Measurements from ENCODE around the gene SPPL2B. TPM values are rescaled to one million over a fixed set of nuclear protein-coding genes. Genes with fewer than 3 reads are reported as not detected.
A peak's percentile ranks its signal among the peaks of the same experiment; 100 is the strongest.

Gene SPPL2B
- total RNA-seq, 4 donors from 2014 or later: 196 to 448 (median 270) TPM

GRCh38 chr19:2320939-2321338, 7.5 kb upstream of the SPPL2B start:
- Histone ChIP-seq H3K9me3 (no peaks in the 10 kb centered on the region), H3K4me3 (no peak overlapping the region), H3K27ac (no peak overlapping the region), H3K27me3 (no peaks in the 10 kb centered on the region), H3K36me3 (peaks cover 0 to 47% (median 0%) of the 10 kb centered on the region in 3 donors), H3K4me1 (peaks cover 0 to 23% (median 4%) of the 10 kb centered on the region in 4 donors)
- no peak for DNase-seq
- TF ChIP-seq POLR2A (IDR thresholded peaks at IDR 0.05) (no peak), CTCF (IDR thresholded peaks at IDR 0.05) (no peak)

- H3K4me3 ChIP-seq: no peak overlapping the region
- peaks cover 0 to 28% (median 6%) of the 10 kb centered on the region in 4 donors for H3K4me1 ChIP-seq
- H3K36me3 ChIP-seq: peaks cover 0 to 53% (median 0%) of the 10 kb centered on the region in 3 donors
- H3K27me3 ChIP-seq: no peaks in the 10 kb centered on the region
- no peak for TF ChIP-seq POLR2A (IDR thresholded peaks at IDR 0.05)
- no peak for TF ChIP-seq CTCF (IDR thresholded peaks at IDR 0.05)
- no peak overlapping the region for H3K27ac ChIP-seq
- H3K9me3 ChIP-seq: no peaks in the 10 kb centered on the region
- no peak for DNase-seq
Observed at GRCh38 chr19:2321565-2322283, 6.8 kb upstream of the SPPL2B start.

GRCh38 chr19:2323707-2324106, 4.8 kb upstream of the SPPL2B start:
- no peaks in the 10 kb centered on the region for H3K9me3 ChIP-seq
- DNase-seq: no peak
- peak overlapping the region in 2 of 4 donors; percentile 59 to 79 for H3K27ac ChIP-seq
- H3K4me3 ChIP-seq: no peak overlapping the region
- peaks cover 0 to 53% (median 0%) of the 10 kb centered on the region in 3 donors for H3K36me3 ChIP-seq
- peaks cover 0 to 31% (median 17%) of the 10 kb centered on the region in 4 donors for H3K4me1 ChIP-seq
- TF ChIP-seq CTCF (IDR thresholded peaks at IDR 0.05): no peak
- TF ChIP-seq POLR2A (IDR thresholded peaks at IDR 0.05): no peak
- no peaks in the 10 kb centered on the region for H3K27me3 ChIP-seq

- TF ChIP-seq CTCF (IDR thresholded peaks at IDR 0.05) (no peak), POLR2A (IDR thresholded peaks at IDR 0.05) (no peak)
- H3K4me1 ChIP-seq: peaks cover 0 to 34% (median 18%) of the 10 kb centered on the region in 4 donors
- H3K4me3 ChIP-seq: peak overlapping the region in 1 of 4 donors; percentile 6
- DNase-seq: peak in 2 of 3 donors; percentile 70 to 80
- H3K27ac ChIP-seq: peak overlapping the region in 2 of 4 donors; percentile 59 to 79
- H3K27me3 ChIP-seq: no peaks in the 10 kb centered on the region
- peaks cover 0 to 53% (median 0%) of the 10 kb centered on the region in 3 donors for H3K36me3 ChIP-seq
- no peaks in the 10 kb centered on the region for H3K9me3 ChIP-seq
Observed at GRCh38 chr19:2324220-2324948, 4.1 kb upstream of the SPPL2B start.

GRCh38 chr19:2325281-2326046, 3.0 kb upstream of the SPPL2B start:
- H3K9me3 ChIP-seq: no peaks in the 10 kb centered on the region
- no peaks in the 10 kb centered on the region for H3K27me3 ChIP-seq
- H3K36me3 ChIP-seq: peaks cover 0 to 53% (median 0%) of the 10 kb centered on the region in 3 donors
- peak overlapping the region in 2 of 4 donors; percentile 30 to 79 for H3K27ac ChIP-seq
- DNase-seq: peak in 2 of 3 donors; percentile 60 to 73
- H3K4me1 ChIP-seq: peaks cover 0 to 39% (median 26%) of the 10 kb centered on the region in 4 donors
- peak overlapping the region in 1 of 4 donors; percentile 3 for H3K4me3 ChIP-seq
- TF ChIP-seq POLR2A (IDR thresholded peaks at IDR 0.05) (no peak), CTCF (IDR thresholded peaks at IDR 0.05) (no peak)

Measured in Peyer's patch (tissue), 4 donors.